Measurements from ENCODE around the gene RFX4.

The RFX4 gene

DNA sequence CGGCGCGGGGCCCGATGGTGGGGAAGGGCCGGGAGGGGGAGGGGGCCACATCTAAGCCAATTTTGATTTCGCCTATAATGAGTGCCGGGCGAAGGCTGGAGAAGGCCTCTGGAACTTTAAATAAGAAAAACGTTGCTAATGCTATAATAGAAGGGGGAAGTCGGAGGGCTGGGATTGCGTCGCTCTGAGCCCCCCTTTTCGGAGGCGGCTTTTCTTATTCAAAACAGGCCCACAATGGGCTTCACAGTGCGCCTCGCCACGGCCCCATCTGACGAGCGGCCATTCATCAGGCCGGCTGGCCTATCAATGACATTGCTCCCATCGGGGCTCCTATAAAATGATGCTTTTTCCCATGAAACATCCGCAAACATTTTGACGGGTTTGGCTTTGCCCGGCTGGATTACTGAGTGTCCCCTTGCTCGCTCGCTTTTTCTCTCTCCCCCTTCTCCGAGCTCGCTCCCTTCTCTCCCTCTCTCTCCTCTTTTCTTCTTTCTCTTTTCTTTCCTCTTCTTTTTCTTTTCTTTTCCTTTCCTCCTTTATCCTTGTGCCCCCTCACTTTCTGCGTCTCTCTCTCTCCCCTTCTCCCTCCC lies at the start of gene RFX4:
Gene RFX4 (plus strand): TSS at position 364 of the 590 bp plus-strand sequence. CDS start 317 bp downstream, outside the sequence.
- DNase-seq: no peak

GRCh38 chr12:106541201-106541600 lies 41.6 kb upstream of the RFX4 start:
- no peak for DNase-seq

DNA sequence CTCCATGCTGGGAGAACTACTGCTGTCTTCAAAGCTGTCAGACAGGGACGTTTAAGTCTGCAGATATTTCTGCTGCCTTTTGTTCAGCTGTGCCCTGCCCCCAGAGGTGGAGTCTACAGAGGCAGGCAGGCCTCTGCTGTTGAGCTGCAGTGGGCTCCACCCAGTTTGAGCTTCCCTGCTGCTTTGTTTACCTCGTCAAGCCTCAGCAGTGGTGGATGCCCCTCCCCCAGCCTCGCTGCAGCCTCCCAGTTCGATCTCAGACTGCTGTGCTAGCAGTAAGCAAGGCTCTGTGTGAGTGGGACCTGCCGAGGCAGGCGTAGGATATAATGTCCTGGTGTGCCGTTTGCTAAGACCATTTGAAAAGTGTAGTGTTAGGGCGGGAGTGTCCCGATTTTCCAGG lies 31.4 kb upstream of the RFX4 start:
- no peak for DNase-seq

- DNase-seq: no peak
Measured at GRCh38 chr12:106552228-106552627, 30.6 kb upstream of the RFX4 start.

DNA sequence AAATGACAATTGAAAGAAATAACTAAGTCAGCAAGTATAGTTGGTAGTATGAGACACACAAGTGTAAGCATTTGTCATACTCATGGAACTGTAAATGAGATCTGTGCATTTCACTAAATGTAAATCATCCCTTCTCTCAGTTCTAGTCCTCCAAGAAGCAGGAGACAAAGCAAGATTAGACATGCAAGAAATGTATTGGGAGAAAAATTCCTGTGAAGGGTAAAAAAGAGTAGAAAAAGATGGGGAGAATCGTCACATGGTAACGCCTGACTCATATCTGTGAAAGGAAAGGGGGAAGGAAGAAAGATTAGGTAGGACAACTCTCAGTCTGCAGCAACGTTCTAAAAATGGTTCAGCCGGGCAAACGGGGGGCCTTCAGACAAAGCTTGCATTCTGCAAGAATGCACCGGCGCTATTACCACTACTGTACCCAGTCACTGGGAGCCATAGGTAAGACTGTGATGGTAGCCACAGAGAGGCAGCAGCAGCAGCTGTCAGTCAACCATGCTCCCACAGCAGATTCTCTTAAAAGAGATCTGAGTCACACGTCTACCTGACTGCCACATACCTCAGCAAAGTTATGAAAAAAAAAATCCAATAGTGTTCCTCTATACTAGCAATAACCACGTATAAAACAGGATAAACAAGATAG lies 18.0 kb upstream of the RFX4 start:
- no peak for DNase-seq

DNA sequence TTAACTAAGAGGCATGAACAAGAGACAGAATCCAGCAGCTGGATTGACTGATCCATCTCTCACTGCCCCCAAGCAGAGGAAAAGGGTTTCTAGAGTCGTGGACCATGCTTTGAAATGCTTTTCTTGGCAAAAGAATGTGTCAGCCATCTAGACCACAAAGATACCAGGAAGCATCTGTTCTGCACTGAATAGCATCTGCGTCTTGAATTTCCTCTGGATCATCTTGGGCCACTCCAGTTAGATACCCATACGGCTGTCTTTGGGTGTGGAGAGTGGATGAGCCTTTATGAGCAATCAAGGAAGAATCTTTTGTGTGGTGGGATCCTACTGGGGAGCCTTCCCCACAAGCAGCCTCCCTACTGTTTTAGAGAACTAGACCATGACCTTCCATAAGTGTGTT lies 16.0 kb upstream of the RFX4 start:
- no peak for DNase-seq

- DNase-seq: no peak
Measured at GRCh38 chr12:106573239-106573638, 9.6 kb upstream of the RFX4 start.

- DNase-seq: no peak
Measured at GRCh38 chr12:106576848-106577247, 6.0 kb upstream of the RFX4 start.

- no peak for DNase-seq
Measured at GRCh38 chr12:106580671-106581508, 1.9 kb upstream of the RFX4 start.

GRCh38 chr12:106581543-106582248 lies 1.1 kb upstream of the RFX4 start:
- no peak for DNase-seq

- no peak for DNase-seq
Measured at GRCh38 chr12:106582249-106582591, 584 bp upstream of the RFX4 start.

GRCh38 chr12:106583242-106584103 lies 669 bp downstream of the RFX4 start:
- no peak for DNase-seq

GRCh38 chr12:106584104-106585064 lies 1.6 kb downstream of the RFX4 start:
- no peak for DNase-seq

GRCh38 chr12:106585105-106585520 lies 2.3 kb downstream of the RFX4 start:
- DNase-seq: no peak

- DNase-seq: no peak
Measured at GRCh38 chr12:106585521-106586277, 2.9 kb downstream of the RFX4 start.

- no peak for DNase-seq
Measured at GRCh38 chr12:106586278-106586802, 3.5 kb downstream of the RFX4 start.

- DNase-seq: no peak
Measured at GRCh38 chr12:106586803-106587684, 4.2 kb downstream of the RFX4 start.

- no peak for DNase-seq
Measured at GRCh38 chr12:106588771-106589170, 6.0 kb downstream of the RFX4 start.

- no peak for DNase-seq
Measured at GRCh38 chr12:106590601-106591000, 7.8 kb downstream of the RFX4 start.

Measured in activated T-cell treated with anti-CD3 and anti-CD28 coated beads, Interleukin-2, amount 50 U/mL, for 1 hour (primary cell).